ENCODE results near the gene COA6. TPM values are rescaled to one million over a fixed set of nuclear protein-coding genes. Genes with fewer than 3 reads are reported as not detected.

COA6 gene
- total RNA-seq (ENCODE audit: unreplicated experiment), result 14.6 TPM
- long read RNA-seq, transcript COA6-203 (3 exons, 710 nt), result major isoform, 12 of 17 reads
- long read RNA-seq, partial matches to known transcripts, result 0 of 17 reads
- long read RNA-seq, other reads (novel, unspliced or antisense), result 0 of 17 reads

DNA sequence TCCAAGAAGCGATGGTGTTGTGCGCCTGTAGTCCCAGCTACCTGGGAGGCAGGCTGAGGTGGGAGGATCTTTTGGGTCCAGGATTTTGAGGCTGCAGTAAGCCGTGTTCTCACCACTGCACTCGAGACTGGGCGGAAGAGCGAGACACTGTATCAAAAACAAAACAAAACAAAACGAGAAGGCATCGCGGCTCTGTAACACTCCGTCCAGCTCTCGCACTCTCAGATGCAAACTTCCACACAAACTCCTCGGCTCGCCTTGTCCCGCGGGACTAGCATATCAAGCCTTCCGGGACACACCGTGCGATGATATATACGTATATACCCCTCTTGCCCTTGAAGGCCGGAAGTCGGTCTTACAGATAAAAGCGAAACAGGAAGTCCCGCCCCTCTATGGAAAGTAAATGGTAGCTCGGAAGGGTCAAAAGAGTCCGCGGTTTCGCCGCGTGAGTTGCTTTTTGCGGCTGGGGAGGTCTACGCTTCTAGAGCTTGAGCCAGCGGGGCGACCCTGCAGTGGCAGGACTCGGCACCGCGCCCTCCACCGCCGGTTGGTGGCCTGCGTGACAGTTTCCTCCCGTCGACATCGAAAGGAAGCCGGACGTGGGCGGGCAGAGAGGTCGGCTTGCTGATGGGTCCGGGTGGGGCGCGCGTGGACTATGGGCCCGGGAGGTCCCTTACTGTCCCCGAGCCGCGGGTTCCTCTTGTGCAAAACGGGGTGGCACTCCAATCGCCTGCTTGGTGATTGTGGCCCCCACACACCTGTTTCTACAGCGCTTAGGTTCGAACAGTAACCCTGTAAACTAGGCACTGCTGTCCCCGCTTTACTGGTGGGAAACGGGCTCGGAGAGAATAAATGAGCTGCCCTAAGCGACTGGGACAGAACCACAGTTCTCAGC, at the start of gene COA6:
Gene COA6 (plus strand): TSS at position 393 of the 895 bp plus-strand sequence. CDS start 11 bp downstream, at position 404.
- no peak for TF ChIP-seq CTCF (IDR thresholded peaks at IDR 0.05; ENCODE audit: partially characterized antibody, unreplicated experiment)
- peaks cover 5% of the 10 kb centered on the region for H3K36me3 Mint-ChIP-seq (ENCODE audit: unreplicated experiment)

GRCh38 chr1:234324821-234325220, 48.4 kb upstream of the COA6 start:
- Mint-ChIP-seq H3K9me3 (ENCODE audit: unreplicated experiment) (peaks cover 2% of the 10 kb centered on the region), H3K4me3 (ENCODE audit: unreplicated experiment) (no peak overlapping the region), H3K27me3 (ENCODE audit: unreplicated experiment) (peaks cover 9% of the 10 kb centered on the region), H3K4me1 (ENCODE audit: low read depth, unreplicated experiment) (peaks cover 4% of the 10 kb centered on the region), H3K27ac (ENCODE audit: unreplicated experiment) (no peak overlapping the region), H3K36me3 (ENCODE audit: unreplicated experiment) (no peaks in the 10 kb centered on the region)
- TF ChIP-seq CTCF (IDR thresholded peaks at IDR 0.05; ENCODE audit: partially characterized antibody, unreplicated experiment), result no peak
- no peak for DNase-seq

More for the DNA sequence above, at the start of gene COA6:
- H3K9me3 Mint-ChIP-seq (ENCODE audit: unreplicated experiment), result peaks cover 3% of the 10 kb centered on the region
- H3K27ac Mint-ChIP-seq (ENCODE audit: unreplicated experiment), result peak within 1 kb of the TSS; percentile 96
- DNase-seq, result peak; percentile 88
- peak within 1 kb of the TSS; percentile 97 for H3K4me3 Mint-ChIP-seq (ENCODE audit: unreplicated experiment)
- peaks cover 9% of the 10 kb centered on the region for H3K4me1 Mint-ChIP-seq (ENCODE audit: low read depth, unreplicated experiment)
- no peaks in the 10 kb centered on the region for H3K27me3 Mint-ChIP-seq (ENCODE audit: unreplicated experiment)

- Mint-ChIP-seq H3K27ac (ENCODE audit: unreplicated experiment) (no peak overlapping the region), H3K4me1 (ENCODE audit: low read depth, unreplicated experiment) (peaks cover 4% of the 10 kb centered on the region), H3K4me3 (ENCODE audit: unreplicated experiment) (no peak overlapping the region), H3K27me3 (ENCODE audit: unreplicated experiment) (peaks cover 9% of the 10 kb centered on the region), H3K36me3 (ENCODE audit: unreplicated experiment) (no peaks in the 10 kb centered on the region), H3K9me3 (ENCODE audit: unreplicated experiment) (peaks cover 2% of the 10 kb centered on the region)
- TF ChIP-seq CTCF (IDR thresholded peaks at IDR 0.05; ENCODE audit: partially characterized antibody, unreplicated experiment), result no peak
- no peak for DNase-seq
Measured at GRCh38 chr1:234325878-234326496, 47.3 kb upstream of the COA6 start.

GRCh38 chr1:234326497-234327366, 46.5 kb upstream of the COA6 start:
- Mint-ChIP-seq H3K4me3 (ENCODE audit: unreplicated experiment) (no peak overlapping the region), H3K9me3 (ENCODE audit: unreplicated experiment) (peaks cover 2% of the 10 kb centered on the region)

More at GRCh38 chr1:234326497-234327366, 46.5 kb upstream of the COA6 start:
- Mint-ChIP-seq H3K27me3 (ENCODE audit: unreplicated experiment) (peaks cover 9% of the 10 kb centered on the region), H3K27ac (ENCODE audit: unreplicated experiment) (no peak overlapping the region), H3K4me1 (ENCODE audit: low read depth, unreplicated experiment) (peaks cover 4% of the 10 kb centered on the region), H3K36me3 (ENCODE audit: unreplicated experiment) (no peaks in the 10 kb centered on the region)
- peak; percentile 74 for DNase-seq
- TF ChIP-seq CTCF (IDR thresholded peaks at IDR 0.05; ENCODE audit: partially characterized antibody, unreplicated experiment), result peak; percentile 83

Measured in glutamatergic neuron (in vitro differentiated cells).